ENCODE measurements around the gene DLX3. TPM values are rescaled to one million over a fixed set of nuclear protein-coding genes. Genes with fewer than 3 reads are reported as not detected.

The DLX3 gene
- total RNA-seq, 1 experiment from 2014 or later: 1.2 TPM

GRCh38 chr17:49970498-49970897 is 24.5 kb downstream of the DLX3 start:
- H3K27me3 ChIP-seq (ENCODE audit: insufficient read depth, low read length): peaks cover 91% of the 10 kb centered on the region
- H3K79me1 ChIP-seq (ENCODE audit: insufficient read depth, low read depth, low read length, poor library complexity, severe bottlenecking): no peaks in the 10 kb centered on the region

More at GRCh38 chr17:49970498-49970897, 24.5 kb downstream of the DLX3 start:
- H3K4me1 ChIP-seq (ENCODE audit: insufficient read depth, low read length): no peaks in the 10 kb centered on the region
- H3K23me2 ChIP-seq (ENCODE audit: insufficient read length, low read depth, low read length, poor library complexity, severe bottlenecking): peaks cover 15% of the 10 kb centered on the region
- no peak overlapping the region for H4K8ac ChIP-seq (replicated peaks; ENCODE audit: insufficient read length, low read depth, low read length)
- H2BK12ac ChIP-seq (ENCODE audit: insufficient read length, low read depth, low read length): no peak overlapping the region
- TF ChIP-seq CTCF (conservative IDR thresholded peaks at IDR 0.05): no peak
- peak overlapping the region in 1 of 2 experiments; percentile 96; a peak in 4 of 5 replicates for H3K4me3 Mint-ChIP-seq
- no peak overlapping the region for H3K14ac ChIP-seq (ENCODE audit: insufficient read depth, low read length)
- no peaks in the 10 kb centered on the region; a peak in 1 of 7 replicates for H3K36me3 Mint-ChIP-seq (ENCODE audit: insufficient read depth in 1 of 3, low read depth in 3 of 3)
- H3T11ph ChIP-seq (ENCODE audit: low read length): no peak overlapping the region
- no peak overlapping the region for H3K27ac Mint-ChIP-seq
- no peak overlapping the region for H4K5ac ChIP-seq (ENCODE audit: insufficient read length, low read depth, low read length)
- H3K9ac ChIP-seq (ENCODE audit: extremely low read depth, insufficient read length, low read length): no peak overlapping the region
- no peak overlapping the region for H2BK20ac ChIP-seq (ENCODE audit: low read depth, low read length, poor library complexity, severe bottlenecking)
- no peak overlapping the region for H3K4me2 ChIP-seq (ENCODE audit: insufficient read depth, insufficient read length, low read length)
- no peak overlapping the region for H3K23ac ChIP-seq (ENCODE audit: insufficient read length, low read depth, low read length)
- no peak overlapping the region for H2BK15ac ChIP-seq (ENCODE audit: low read depth, low read length)
- no peaks in the 10 kb centered on the region for H3K79me2 ChIP-seq (ENCODE audit: insufficient read depth, low read length)
- H4K20me1 ChIP-seq (ENCODE audit: control insufficient read depth, insufficient read depth, insufficient read length): no peaks in the 10 kb centered on the region
- no peak overlapping the region for H3K18ac ChIP-seq (ENCODE audit: insufficient read length, low read depth, low read length)
- WGBS (ENCODE audit: extremely low coverage, insufficient read length, low lambda C conversion rate): no CpG with 5 or more reads among the region's 3 CpGs
- no peak overlapping the region for H4K91ac ChIP-seq (ENCODE audit: insufficient read length, low read depth, low read length)
- no peak overlapping the region for H2BK120ac ChIP-seq (ENCODE audit: low read depth, low read length, poor library complexity, severe bottlenecking)
- H3K56ac ChIP-seq (ENCODE audit: insufficient read length, low read depth, low read length): no peak overlapping the region
- no peak overlapping the region for H2AK5ac ChIP-seq (ENCODE audit: insufficient read length, low read length)
- no peak overlapping the region for H3K27ac ChIP-seq (ENCODE audit: insufficient read length, low read depth, low read length)
- peaks cover 0 to 6% of the 10 kb centered on the region in 2 experiments; a peak in 2 of 5 replicates for H3K9me3 Mint-ChIP-seq
- DNase-seq: no peak
- no peaks in the 10 kb centered on the region for H3K9me3 ChIP-seq (ENCODE audit: control insufficient read depth, low read depth, low read length)
- H2BK5ac ChIP-seq (ENCODE audit: insufficient read length, low read length): no peak overlapping the region
- peaks cover 25 to 49% of the 10 kb centered on the region in 2 experiments for H3K4me1 Mint-ChIP-seq
- no peak overlapping the region for H2AFZ ChIP-seq (ENCODE audit: low read length)
- H3K27me3 Mint-ChIP-seq (ENCODE audit: low read depth): peaks cover 98% of the 10 kb centered on the region
- H3K4ac ChIP-seq (ENCODE audit: low read depth, low read length): no peak overlapping the region
